ENCODE results near the gene CRACDL. TPM values are rescaled to one million over a fixed set of nuclear protein-coding genes. Genes with fewer than 3 reads are reported as not detected.

The CRACDL gene
- total RNA-seq, 1 experiment from 2014 or later: not detected

GRCh38 chr2:98870516-98871158 lies 65.4 kb downstream of the CRACDL start:
- BruUV-seq (replicated peaks): no TSS peak
- H2AFZ ChIP-seq (ENCODE audit: low read length): no peak overlapping the region
- H3K4me3 ChIP-seq (ENCODE audit: low read length): no peak overlapping the region
- H3K27me3 ChIP-seq (ENCODE audit: low read length): no peaks in the 10 kb centered on the region
- no peaks in the 10 kb centered on the region for H3K9me3 ChIP-seq (ENCODE audit: low read length)
- CTCF ChIA-PET: no interaction called here
- no peak overlapping the region for H3K9ac ChIP-seq (ENCODE audit: low read length)
- H3K79me2 ChIP-seq (ENCODE audit: low read length): no peaks in the 10 kb centered on the region
- DNase-seq (no peak), ATAC-seq (no peak)
- H3K4me2 ChIP-seq (ENCODE audit: low read length): no peak overlapping the region
- no peaks in the 10 kb centered on the region for H3F3A ChIP-seq (ENCODE audit: low read length, unreplicated experiment)
- H3K27ac ChIP-seq (ENCODE audit: low read length): no peak overlapping the region
- no peaks in the 10 kb centered on the region for H4K20me1 ChIP-seq (ENCODE audit: low read length)
- H3K4me1 ChIP-seq (ENCODE audit: insufficient read depth, low read length): peaks cover 35% of the 10 kb centered on the region
- H3K36me3 ChIP-seq (ENCODE audit: low read depth, low read length): no peaks in the 10 kb centered on the region
- H3K9me2 ChIP-seq (replicated peaks; ENCODE audit: low read length): no peaks in the 10 kb centered on the region
- TF ChIP-seq EZH2 (IDR thresholded peaks at IDR 0.05; ENCODE audit: low read length, unreplicated experiment): no peak
- no peak for TF ChIP-seq CTCF (conservative IDR thresholded peaks at IDR 0.05; ENCODE audit: low read depth, low read length)
- no peak for TF ChIP-seq EZH2phosphoT487 (IDR thresholded peaks at IDR 0.05; ENCODE audit: borderline replicate concordance, low read length)
- POLR2A ChIA-PET (ENCODE audit: unreplicated experiment): no interaction called here
- intact Hi-C loops (cut with micrococcal nuclease): no loop called here

GRCh38 chr2:98869870-98870269 lies 66.2 kb downstream of the CRACDL start:
- H3K27me3 ChIP-seq (ENCODE audit: low read length): no peaks in the 10 kb centered on the region
- H3K4me1 ChIP-seq (ENCODE audit: insufficient read depth, low read length): peaks cover 43% of the 10 kb centered on the region
- ATAC-seq (peak; percentile 35), DNase-seq (peak; percentile 81)
- intact Hi-C loops (cut with micrococcal nuclease): loop anchor here (10.0 kb wide), 1 partner anchor 45 kb away; no protein-coding TSS in a partner anchor
- peak overlapping the region; percentile 49 for H3K4me2 ChIP-seq (ENCODE audit: low read length)
- H3K79me2 ChIP-seq (ENCODE audit: low read length): no peaks in the 10 kb centered on the region
- no peaks in the 10 kb centered on the region for H3K36me3 ChIP-seq (ENCODE audit: low read depth, low read length)
- H3K9me3 ChIP-seq (ENCODE audit: low read length): no peaks in the 10 kb centered on the region
- H3K9ac ChIP-seq (ENCODE audit: low read length): no peak overlapping the region
- H3K9me2 ChIP-seq (replicated peaks; ENCODE audit: low read length): no peaks in the 10 kb centered on the region
- no peaks in the 10 kb centered on the region for H4K20me1 ChIP-seq (ENCODE audit: low read length)
- POLR2A ChIA-PET (ENCODE audit: unreplicated experiment): no interaction called here
- CTCF ChIA-PET: no interaction called here
- peak overlapping the region; percentile 71 for H3K27ac ChIP-seq (ENCODE audit: low read length)
- BruUV-seq (replicated peaks): no TSS peak
- 0 out of 2 replicates have a peak overlapping the region, but pooled peaks have one; percentile 21 for H2AFZ ChIP-seq (ENCODE audit: low read length)
- no peak overlapping the region for H3K4me3 ChIP-seq (ENCODE audit: low read length)
- no peak for TF ChIP-seq CTCF (conservative IDR thresholded peaks at IDR 0.05; ENCODE audit: low read depth, low read length)
- TF ChIP-seq EZH2phosphoT487 (IDR thresholded peaks at IDR 0.05; ENCODE audit: borderline replicate concordance, low read length): no peak
- TF ChIP-seq EZH2 (IDR thresholded peaks at IDR 0.05; ENCODE audit: low read length, unreplicated experiment): no peak
- no peaks in the 10 kb centered on the region for H3F3A ChIP-seq (ENCODE audit: low read length, unreplicated experiment)

- Histone ChIP-seq H3K4me1 (ENCODE audit: insufficient read depth, low read length) (peaks cover 44% of the 10 kb centered on the region), H3K4me3 (ENCODE audit: low read length) (no peak overlapping the region), H3K27ac (ENCODE audit: low read length) (peak overlapping the region; percentile 71), H2AFZ (ENCODE audit: low read length) (0 out of 2 replicates have a peak overlapping the region, but pooled peaks have one; percentile 21), H3K79me2 (ENCODE audit: low read length) (no peaks in the 10 kb centered on the region), H3K27me3 (ENCODE audit: low read length) (no peaks in the 10 kb centered on the region), H4K20me1 (ENCODE audit: low read length) (no peaks in the 10 kb centered on the region), H3K9me3 (ENCODE audit: low read length) (no peaks in the 10 kb centered on the region), H3K36me3 (ENCODE audit: low read depth, low read length) (no peaks in the 10 kb centered on the region), H3K9me2 (replicated peaks; ENCODE audit: low read length) (no peaks in the 10 kb centered on the region), H3K4me2 (ENCODE audit: low read length) (peak overlapping the region; percentile 49), H3F3A (ENCODE audit: low read length, unreplicated experiment) (no peaks in the 10 kb centered on the region), H3K9ac (ENCODE audit: low read length) (peak overlapping the region; percentile 14; the same call in 1 of the 2 replicates)
- ChIA-PET CTCF (no interaction called here), POLR2A (ENCODE audit: unreplicated experiment) (no interaction called here)
- peak; percentile 66 for DNase-seq
- BruUV-seq (replicated peaks): no TSS peak
- peak; percentile 59 for ATAC-seq
- TF ChIP-seq EZH2 (IDR thresholded peaks at IDR 0.05; ENCODE audit: low read length, unreplicated experiment) (no peak), EZH2phosphoT487 (IDR thresholded peaks at IDR 0.05; ENCODE audit: borderline replicate concordance, low read length) (no peak), CTCF (conservative IDR thresholded peaks at IDR 0.05; ENCODE audit: low read depth, low read length) (no peak)
- intact Hi-C loops (cut with micrococcal nuclease): loop anchor here (10.0 kb wide), 1 partner anchor 46 kb away; no protein-coding TSS in a partner anchor
These were observed 66.8 kb downstream of the CRACDL start for GRCh38 chr2:98869272-98869641.

Data from PC-3 (cell line).